Fibroblast of lung (primary cell): Measurements from ENCODE around the gene FAM107B.

Experiments used
- EZH2 ChIP-seq: IDR thresholded peaks from 2 replicates; pipeline ENCODE4 v1.5.1; 2012; ENCODE audit warnings: low read length, control low read depth, mild to moderate bottlenecking; ENCODE audit errors: missing control alignments
- TF ChIP-seq, protein P1 (sequence below), 2 donors: IDR thresholded peaks in 1 of 2; conservative IDR thresholded peaks in 1 of 2; 1 replicate in 1 of 2; 2 replicates in 1 of 2; pipeline ENCODE4 v1.5.1; 2011 to 2012; ENCODE audit warnings: low read length in 2 of 2, control low read depth in 1 of 2, inconsistent platforms in 1 of 2, low read depth in 1 of 2, mild to moderate bottlenecking in 1 of 2

DNA sequence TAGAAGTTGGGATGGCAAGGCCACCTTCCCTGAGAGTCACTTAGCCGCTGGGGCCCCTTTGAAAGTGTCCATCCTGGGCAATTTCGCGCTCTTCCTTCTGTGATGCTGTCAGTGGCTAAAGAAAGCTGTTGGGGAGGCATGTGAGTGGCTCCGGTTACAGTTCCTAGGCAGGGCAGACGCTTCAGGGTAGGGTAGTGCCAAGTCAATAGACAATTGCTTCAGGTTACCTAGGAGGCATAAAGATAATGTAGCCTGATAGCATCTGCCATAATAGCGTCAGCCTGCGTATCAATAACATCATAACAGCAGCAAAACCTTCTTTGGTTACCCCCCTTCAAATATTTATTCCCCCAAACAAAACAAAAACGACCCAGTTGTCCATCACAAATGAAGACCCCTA is at the start of gene FAM107B:
- TF ChIP-seq, protein P1, sequence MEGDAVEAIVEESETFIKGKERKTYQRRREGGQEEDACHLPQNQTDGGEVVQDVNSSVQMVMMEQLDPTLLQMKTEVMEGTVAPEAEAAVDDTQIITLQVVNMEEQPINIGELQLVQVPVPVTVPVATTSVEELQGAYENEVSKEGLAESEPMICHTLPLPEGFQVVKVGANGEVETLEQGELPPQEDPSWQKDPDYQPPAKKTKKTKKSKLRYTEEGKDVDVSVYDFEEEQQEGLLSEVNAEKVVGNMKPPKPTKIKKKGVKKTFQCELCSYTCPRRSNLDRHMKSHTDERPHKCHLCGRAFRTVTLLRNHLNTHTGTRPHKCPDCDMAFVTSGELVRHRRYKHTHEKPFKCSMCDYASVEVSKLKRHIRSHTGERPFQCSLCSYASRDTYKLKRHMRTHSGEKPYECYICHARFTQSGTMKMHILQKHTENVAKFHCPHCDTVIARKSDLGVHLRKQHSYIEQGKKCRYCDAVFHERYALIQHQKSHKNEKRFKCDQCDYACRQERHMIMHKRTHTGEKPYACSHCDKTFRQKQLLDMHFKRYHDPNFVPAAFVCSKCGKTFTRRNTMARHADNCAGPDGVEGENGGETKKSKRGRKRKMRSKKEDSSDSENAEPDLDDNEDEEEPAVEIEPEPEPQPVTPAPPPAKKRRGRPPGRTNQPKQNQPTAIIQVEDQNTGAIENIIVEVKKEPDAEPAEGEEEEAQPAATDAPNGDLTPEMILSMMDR (conservative IDR thresholded peaks at IDR 0.05 in 1 of 2, IDR thresholded peaks at IDR 0.05 in 1 of 2; ENCODE audit: low read depth in 1 of 2, low read length in 2 of 2): no peak
- TF ChIP-seq EZH2: no peak
